Hindlimb muscle (tissue), 1 donor: ENCODE data around the gene PAIP2. TPM values are rescaled to one million over a fixed set of nuclear protein-coding genes. Genes with fewer than 3 reads are reported as not detected.

Experiments used
- DNase-seq: peaks from one replicate; pipeline ENCODE4 v3.0.0-alpha.2; 2013
- polyA plus RNA-seq: library from polyadenylated mRNA; unstranded; fragments of 120-200 nt; gene quantifications from one replicate; pipeline ENCODE4 v1.2.1, GENCODE V29; 2013; ENCODE audit not compliant: insufficient read length

The PAIP2 gene
- polyA plus RNA-seq, 1 donor: 106 TPM

- no peak for DNase-seq
Measured at GRCh38 chr5:139410993-139411828, 69.6 kb downstream of the PAIP2 start.

GRCh38 chr5:139413153-139413552, 71.5 kb downstream of the PAIP2 start:
- no peak for DNase-seq

- no peak for DNase-seq
Measured at GRCh38 chr5:139413963-139414362, 72.3 kb downstream of the PAIP2 start.

DNA sequence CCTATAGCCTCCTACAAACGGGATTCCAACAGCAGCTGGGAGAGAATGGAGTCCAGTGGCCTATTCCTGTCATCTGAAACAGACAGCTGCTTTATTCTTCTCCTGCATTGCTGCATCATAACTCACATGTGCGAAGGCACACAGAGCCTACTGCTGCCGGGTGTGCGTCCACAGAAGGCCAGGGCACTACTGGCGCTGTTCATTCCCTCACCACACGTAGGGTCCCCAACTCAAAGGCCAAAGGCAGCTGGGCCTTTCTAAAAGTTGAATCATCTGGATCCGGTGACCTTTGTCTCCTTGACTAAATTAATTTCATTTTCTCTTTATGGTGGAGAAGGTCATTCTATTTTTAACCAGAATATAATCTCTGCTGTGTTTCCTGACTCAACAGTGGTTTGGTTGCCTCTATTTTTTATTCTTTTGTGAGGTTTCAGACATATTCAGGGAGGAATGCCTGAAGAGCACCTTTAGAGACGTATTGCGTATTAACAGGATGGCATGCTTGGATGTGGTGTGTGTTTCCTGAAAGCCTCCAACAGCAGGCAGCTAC, 73.0 kb downstream of the PAIP2 start:
- DNase-seq: no peak

DNA sequence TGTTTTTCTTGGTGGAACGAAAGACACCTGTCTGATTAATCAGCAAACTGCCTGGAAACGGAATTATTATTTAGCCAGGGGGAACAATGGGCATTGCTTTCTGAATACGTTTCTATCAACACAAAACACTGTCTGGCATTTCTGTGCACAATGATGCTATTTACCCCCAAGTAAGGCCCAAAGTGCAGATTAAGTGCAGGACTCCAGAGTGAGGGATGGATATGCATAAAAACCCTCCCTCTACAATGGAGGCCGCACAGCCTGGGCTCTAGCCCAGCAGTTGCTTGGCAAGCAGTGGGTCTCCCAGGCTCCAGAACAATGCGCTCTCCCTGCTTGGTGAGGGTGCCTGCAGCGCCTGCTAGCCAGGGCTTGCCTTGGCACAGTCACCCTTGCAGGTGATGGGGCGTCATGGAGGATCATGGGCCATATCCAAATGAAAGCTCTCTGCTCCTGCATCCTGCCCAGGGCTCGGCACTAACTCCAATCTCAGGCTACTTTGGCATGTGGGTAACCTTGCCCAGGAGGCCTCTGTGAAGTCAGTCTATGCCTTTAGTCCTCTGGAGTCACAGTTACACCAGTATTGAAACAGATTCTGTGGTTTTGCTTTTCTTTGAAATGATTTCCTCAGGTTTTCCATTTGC, 73.7 kb downstream of the PAIP2 start:
- DNase-seq: no peak

- no peak for DNase-seq
Measured at GRCh38 chr5:139415869-139416268, 74.2 kb downstream of the PAIP2 start.

GRCh38 chr5:139416651-139417050, 75.0 kb downstream of the PAIP2 start:
- DNase-seq: no peak

DNA sequence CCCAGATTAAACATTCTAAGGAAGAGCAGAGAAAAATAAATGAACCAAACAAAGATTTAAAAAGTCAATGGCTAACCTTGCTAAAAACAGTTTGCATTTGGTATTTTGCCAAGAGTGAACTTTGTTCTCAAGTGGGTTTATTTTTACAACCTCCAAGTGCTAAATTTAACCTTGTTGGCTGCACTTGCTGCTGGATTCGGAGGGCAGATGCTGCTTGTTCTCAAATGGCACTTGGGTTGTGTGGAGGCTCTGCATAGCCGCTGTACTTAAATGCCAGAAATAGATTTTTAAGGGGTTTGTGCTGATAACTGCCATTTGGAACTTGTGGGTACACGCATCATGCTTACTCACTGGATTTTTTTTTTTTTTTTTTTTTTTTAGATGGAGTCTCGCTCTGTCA, 75.6 kb downstream of the PAIP2 start:
- no peak for DNase-seq

GRCh38 chr5:139418793-139419192, 77.1 kb downstream of the PAIP2 start:
- no peak for DNase-seq

Other genes with a start within 250 kb of the PAIP2 start
- 27.9 TPM for gene SIL1, start 143.5 kb upstream of the PAIP2 start, polyA plus RNA-seq
- gene MATR3, start 48.1 kb upstream of the PAIP2 start, polyA plus RNA-seq: 262 TPM
- gene SLC23A1, start 41.4 kb downstream of the PAIP2 start, polyA plus RNA-seq: 0.48 TPM
- gene MZB1, start 48.1 kb downstream of the PAIP2 start, polyA plus RNA-seq: 0.53 TPM
- gene PROB1, start 53.2 kb downstream of the PAIP2 start, polyA plus RNA-seq: 55.2 TPM
- gene SPATA24, start 62.2 kb downstream of the PAIP2 start, polyA plus RNA-seq: 14.9 TPM
- 23.0 TPM for gene DNAJC18, start 97.7 kb downstream of the PAIP2 start, polyA plus RNA-seq
- 29.6 TPM for gene ECSCR, start 120.9 kb downstream of the PAIP2 start, polyA plus RNA-seq
- not detected for gene SMIM33, start 129.2 kb downstream of the PAIP2 start, polyA plus RNA-seq
- gene STING1, start 140.9 kb downstream of the PAIP2 start, polyA plus RNA-seq: 49.0 TPM
- gene UBE2D2, start 219.5 kb downstream of the PAIP2 start, polyA plus RNA-seq: 112 TPM